Fibroblast of mammary gland (primary cell): ENCODE results near the gene RAD23B.
A peak's percentile ranks its signal among the peaks of the same experiment; 100 is the strongest.

Source experiments
- DNase-seq: peaks from one replicate; pipeline ENCODE4 v3.0.0-alpha.2; 2010; ENCODE audit warnings: low read depth
- H3K4me3 ChIP-seq: 2 replicates; pipeline ENCODE4 v1.5.1; 2011; ENCODE audit warnings: low read depth, mild to moderate bottlenecking, low read length, moderate library complexity; ENCODE audit not compliant: control insufficient read depth
- TF ChIP-seq, protein P1 (sequence below): conservative IDR thresholded peaks from 2 replicates; pipeline ENCODE4 v1.5.1; 2011; ENCODE audit warnings: low read depth, low read length, inconsistent platforms; ENCODE audit not compliant: control insufficient read depth, insufficient read depth

RAD23B gene

DNA sequence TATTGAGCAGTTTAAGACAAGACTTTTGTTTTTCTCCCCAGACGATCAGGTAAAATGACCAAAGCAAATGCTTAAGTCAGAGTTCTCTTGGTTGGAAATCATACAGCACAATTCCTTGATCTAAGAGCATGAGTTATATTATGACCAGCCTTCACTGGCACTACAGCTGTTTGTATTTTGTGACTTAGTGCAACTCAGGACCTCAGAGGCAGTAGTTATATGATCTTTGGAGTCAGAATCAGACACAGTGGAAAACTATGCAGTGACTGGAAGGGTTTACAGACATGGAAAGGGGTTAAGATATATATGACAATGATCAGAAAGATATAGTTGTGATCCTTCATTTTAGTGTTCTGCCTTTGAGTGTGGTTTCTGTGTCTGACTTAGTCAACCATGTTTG, 24.3 kb downstream of the RAD23B start:
- TF ChIP-seq, protein P1, sequence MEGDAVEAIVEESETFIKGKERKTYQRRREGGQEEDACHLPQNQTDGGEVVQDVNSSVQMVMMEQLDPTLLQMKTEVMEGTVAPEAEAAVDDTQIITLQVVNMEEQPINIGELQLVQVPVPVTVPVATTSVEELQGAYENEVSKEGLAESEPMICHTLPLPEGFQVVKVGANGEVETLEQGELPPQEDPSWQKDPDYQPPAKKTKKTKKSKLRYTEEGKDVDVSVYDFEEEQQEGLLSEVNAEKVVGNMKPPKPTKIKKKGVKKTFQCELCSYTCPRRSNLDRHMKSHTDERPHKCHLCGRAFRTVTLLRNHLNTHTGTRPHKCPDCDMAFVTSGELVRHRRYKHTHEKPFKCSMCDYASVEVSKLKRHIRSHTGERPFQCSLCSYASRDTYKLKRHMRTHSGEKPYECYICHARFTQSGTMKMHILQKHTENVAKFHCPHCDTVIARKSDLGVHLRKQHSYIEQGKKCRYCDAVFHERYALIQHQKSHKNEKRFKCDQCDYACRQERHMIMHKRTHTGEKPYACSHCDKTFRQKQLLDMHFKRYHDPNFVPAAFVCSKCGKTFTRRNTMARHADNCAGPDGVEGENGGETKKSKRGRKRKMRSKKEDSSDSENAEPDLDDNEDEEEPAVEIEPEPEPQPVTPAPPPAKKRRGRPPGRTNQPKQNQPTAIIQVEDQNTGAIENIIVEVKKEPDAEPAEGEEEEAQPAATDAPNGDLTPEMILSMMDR = no peak
- H3K4me3 ChIP-seq = no peak overlapping the region
- DNase-seq = no peak

DNA sequence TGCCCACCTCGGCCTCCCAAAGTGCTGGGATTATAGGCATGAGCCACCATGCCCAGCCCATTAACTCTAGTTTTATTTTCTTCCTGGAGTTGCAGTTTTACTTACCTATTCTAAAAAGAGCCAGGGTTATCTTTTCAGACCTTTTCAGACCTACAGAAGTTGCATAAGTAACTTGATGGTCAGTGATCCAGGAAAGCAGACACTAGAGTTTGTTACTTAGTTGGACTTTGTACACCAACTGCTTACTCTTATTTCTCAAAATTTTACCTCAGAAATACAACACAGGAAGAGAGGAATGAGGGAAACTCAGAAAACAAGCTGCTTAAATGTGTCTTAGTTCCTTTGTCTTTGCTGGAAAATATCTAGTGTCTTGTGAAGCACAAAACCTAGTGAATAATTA, 25.4 kb downstream of the RAD23B start:
- TF ChIP-seq, protein P1 = no peak

DNA sequence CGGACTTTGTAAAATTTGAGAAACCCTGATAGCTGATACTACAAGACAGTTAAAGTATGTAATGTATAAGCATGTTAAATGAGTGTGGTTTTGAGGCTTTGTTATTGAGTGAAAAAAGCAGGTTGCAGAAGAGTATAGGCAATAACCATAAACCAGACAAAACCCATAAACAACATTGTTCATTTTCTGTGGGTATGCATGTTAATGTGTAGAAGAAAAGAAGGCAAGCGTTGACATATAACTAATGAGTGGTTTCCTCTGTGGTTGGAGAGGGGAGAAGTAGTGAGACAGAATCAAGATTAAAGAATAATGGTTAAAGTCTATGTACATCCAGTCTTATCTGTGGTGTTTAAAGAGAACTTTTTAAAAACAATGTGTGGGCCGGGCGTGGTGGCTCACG, 26.2 kb downstream of the RAD23B start:
- DNase-seq = no peak
- TF ChIP-seq, protein P1 = no peak
- no peak overlapping the region for H3K4me3 ChIP-seq

More for the DNA sequence above, 25.4 kb downstream of the RAD23B start:
- no peak for DNase-seq
- H3K4me3 ChIP-seq = no peak overlapping the region

DNA sequence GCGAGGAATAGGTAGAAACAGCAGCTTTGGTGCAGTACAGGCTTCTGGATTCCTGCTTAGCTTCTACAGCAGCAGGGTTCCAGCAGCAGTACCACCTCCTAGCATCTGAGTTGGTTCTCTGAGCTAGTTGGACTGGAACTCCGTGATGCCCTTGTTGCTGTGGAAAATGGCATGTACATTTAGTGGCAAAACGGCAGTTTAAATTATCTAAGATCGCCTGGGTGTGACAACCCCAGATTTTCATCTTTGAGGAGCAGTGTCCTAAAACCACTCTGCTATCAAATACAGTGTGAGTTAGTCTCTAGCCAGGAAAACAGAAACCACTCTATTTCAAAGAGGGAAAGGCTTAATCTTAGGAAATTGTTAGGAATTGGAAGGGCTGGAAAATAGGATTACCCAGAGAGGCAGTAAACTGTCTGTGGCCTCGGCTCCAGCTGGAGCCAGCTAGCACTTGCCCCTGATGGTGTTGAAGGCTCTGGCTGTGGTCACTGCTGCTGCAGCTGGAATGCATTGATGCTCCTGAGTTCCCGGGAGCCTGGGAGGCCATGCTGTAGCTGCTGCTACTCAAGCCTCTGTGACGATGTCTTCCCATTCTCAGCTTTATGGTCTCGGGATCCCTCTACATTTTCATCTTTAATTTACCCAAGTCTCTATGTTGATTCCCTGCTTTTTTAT, 29.4 kb downstream of the RAD23B start:
- DNase-seq = peak; percentile 23
- TF ChIP-seq, protein P1 = no peak
- H3K4me3 ChIP-seq = no peak overlapping the region

DNA sequence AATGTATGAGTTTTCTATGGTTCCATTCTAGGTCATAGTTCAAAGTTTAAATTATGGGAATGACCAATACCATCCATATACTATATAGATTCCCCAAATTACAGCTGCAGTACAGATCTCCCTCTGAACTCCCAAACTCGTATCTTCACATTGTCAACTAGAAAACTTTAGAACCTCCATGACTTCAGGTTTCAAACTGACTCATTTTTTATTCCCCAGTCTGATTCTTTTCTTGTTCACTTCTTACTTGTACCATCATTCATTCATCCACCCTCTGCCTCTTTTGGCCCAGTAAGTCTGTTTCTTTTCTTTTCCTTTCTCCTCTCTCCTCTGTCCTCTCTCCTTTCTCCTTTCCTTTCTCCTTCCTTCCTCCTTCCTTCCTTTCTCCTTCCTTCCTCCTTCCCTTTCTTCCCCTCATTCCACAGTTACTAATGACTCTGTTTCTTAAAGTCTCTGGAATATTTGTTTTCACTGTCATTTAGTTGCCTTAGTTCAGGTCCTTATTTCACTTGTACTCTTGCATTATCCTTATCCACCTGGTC, 30.5 kb downstream of the RAD23B start:
- DNase-seq = no peak
- TF ChIP-seq, protein P1 = no peak
- H3K4me3 ChIP-seq = no peak overlapping the region

DNA sequence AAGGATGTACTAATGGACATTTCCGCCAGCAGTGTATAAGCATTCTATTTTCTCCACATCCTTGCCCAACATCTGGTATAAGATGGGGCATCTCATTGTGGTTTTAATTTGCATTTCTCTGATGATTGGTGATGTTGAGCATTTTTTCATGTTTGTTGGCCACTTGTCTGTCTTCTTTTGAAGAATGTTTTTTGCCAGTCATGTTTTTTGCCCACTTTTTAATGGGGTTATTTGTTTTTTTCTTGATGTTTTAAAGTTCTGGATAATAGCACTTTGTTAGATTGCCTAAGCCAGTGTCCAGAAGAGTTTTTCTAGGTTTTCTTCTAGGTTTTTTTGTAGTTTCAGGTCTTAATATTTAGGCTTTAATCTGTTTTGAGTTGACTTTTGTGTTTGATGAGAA, 31.7 kb downstream of the RAD23B start:
- no peak overlapping the region for H3K4me3 ChIP-seq
- DNase-seq = no peak
- TF ChIP-seq, protein P1 = no peak
